GM12872 (cell line): Measurements from ENCODE around the gene RFFL.

Source experiments
- CTCF ChIP-seq: IDR thresholded peaks from 3 replicates; pipeline ENCODE4 v1.5.1; 2011; ENCODE audit warnings: low read depth, mild to moderate bottlenecking, low read length, moderate library complexity; ENCODE audit not compliant: insufficient read depth

The RFFL gene

DNA sequence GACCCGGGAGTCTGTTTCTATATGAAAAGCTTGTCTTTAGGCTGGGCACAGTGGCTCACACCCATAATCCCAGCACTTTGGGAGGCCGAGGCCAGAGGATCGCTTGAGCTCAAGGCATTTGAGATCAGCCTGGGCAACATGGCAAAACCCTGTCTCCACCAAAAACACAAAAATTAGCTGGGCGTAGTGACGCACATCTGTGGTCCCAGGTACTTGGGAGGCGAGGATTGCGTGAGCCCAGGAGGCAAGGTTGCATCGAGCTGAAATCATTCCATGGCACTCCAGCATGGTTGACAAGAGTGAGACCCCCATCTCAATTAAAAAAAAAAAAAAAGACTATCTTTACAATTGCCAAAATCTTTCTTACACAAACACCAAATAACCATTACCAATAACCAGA lies 22.7 kb upstream of the RFFL start:
- no peak for TF ChIP-seq CTCF

- no peak for TF ChIP-seq CTCF
Measured at GRCh38 chr17:35084987-35085386, 21.5 kb upstream of the RFFL start.

DNA sequence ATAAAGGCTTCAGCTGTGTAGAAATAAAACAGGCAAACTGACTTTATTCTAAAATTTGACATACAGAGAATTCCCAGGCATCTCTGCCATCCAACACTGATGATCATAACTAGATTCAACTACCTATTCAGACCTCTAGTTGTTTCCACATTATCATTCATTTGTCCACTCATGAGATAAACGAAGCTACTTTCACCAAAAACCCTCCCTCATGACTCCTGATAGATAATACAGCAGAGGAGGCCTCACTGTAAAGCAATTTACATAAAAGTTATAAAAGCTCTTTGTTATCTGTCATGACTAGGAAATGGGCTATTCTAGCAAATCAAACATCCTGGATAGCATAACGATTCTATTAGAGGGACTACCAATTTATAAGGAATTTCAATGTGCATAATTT lies 19.6 kb upstream of the RFFL start:
- TF ChIP-seq CTCF: no peak

GRCh38 chr17:35082073-35082657 lies 18.7 kb upstream of the RFFL start:
- TF ChIP-seq CTCF: no peak

DNA sequence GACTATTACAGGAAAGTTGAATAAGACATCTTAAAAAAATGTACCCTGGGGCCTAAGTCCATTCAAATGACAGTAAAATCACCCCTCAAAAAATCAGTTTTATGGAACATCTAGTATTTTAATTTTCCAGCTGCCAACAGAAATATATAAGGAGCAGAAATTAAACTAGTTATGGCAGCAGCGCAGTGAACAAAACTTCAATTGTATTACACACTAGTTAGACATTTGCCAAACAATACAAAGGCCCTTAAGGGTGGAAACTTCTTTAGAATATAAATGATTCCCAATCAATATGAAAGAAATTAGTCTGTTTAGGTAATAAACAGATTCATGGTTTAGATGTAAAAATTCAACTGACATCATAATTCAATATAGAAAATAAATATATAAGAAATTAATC lies 18.1 kb upstream of the RFFL start:
- TF ChIP-seq CTCF: no peak

- no peak for TF ChIP-seq CTCF
Measured at GRCh38 chr17:35080536-35080935, 17.0 kb upstream of the RFFL start.

DNA sequence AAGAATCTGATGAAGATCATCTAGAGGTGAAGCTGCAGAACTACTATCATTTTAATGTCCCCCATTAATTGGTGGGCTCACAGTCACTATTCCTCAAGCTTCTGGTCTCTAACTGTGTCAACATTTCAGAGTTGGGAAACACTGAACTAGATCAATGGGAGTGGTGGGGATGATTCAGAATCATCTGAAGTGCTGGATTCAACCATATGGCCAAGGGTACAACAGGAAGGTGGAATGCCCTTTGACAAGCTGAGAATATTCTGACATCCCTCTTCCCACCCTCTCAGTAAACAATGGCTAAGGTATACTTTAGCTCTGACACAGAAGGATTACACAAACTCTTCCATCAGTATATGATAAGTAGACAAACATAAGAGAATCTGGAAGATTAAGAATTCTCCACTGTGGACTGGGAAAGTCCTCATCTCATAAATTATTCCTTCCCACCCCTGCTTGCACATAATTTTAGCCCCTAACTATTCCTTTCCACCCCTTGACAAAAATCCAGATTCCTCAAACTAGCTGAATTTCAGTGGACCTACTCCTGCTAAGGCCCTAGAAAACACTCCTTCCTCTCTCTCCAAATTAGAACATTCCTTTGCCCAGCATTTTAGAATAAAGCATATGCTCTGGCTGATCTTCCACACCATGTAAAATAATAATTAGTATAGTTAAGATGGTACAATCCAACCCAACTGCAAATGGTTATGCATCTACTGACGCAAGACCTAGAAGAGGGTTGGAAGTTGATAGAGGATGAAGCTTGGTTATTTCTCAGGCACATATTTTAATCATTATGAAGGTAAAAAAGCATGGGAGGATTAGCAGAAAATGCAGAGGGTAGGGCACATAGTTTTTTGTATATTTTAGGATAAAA lies 16.3 kb upstream of the RFFL start:
- TF ChIP-seq CTCF: no peak
